H9 (cell line): Measurements from ENCODE around the gene ELMO2. TPM values are rescaled to one million over a fixed set of nuclear protein-coding genes. Genes with fewer than 3 reads are reported as not detected.

Experiments used
- DNase-seq: peaks from one replicate; pipeline ENCODE4 v3.0.0-alpha.2; 2017
- H2AFZ ChIP-seq: one replicate; pipeline ENCODE4 v1.6.1; 2013; ENCODE audit warnings: mild to moderate bottlenecking, low read length, control low read depth, moderate library complexity
- H2AK5ac ChIP-seq: 2 replicates; pipeline ENCODE4 v1.6.1; 2013; ENCODE audit warnings: low read length, control low read depth, mixed read lengths; ENCODE audit not compliant: insufficient read length
- H2BK120ac ChIP-seq: one replicate; pipeline ENCODE4 v1.6.1; 2013; ENCODE audit warnings: low read depth, mild to moderate bottlenecking, low read length, control low read depth, inconsistent platforms; ENCODE audit not compliant: poor library complexity, severe bottlenecking
- H2BK12ac ChIP-seq: 2 replicates; pipeline ENCODE4 v1.6.1; 2013; ENCODE audit warnings: low read length, control low read depth, mixed read lengths, low read depth; ENCODE audit not compliant: insufficient read length
- H2BK15ac ChIP-seq: 2 replicates; pipeline ENCODE4 v1.6.1; 2013; ENCODE audit warnings: low read depth, low read length, control low read depth
- H2BK20ac ChIP-seq: one replicate; pipeline ENCODE4 v1.6.1; 2013; ENCODE audit warnings: low read depth, mild to moderate bottlenecking, low read length, control low read depth, inconsistent platforms; ENCODE audit not compliant: poor library complexity, severe bottlenecking
- H2BK5ac ChIP-seq: 2 replicates; pipeline ENCODE4 v1.6.1; 2013; ENCODE audit warnings: low read length, control low read depth, mixed read lengths; ENCODE audit not compliant: insufficient read length
- H3K14ac ChIP-seq: 2 replicates; pipeline ENCODE4 v1.6.1; 2013; ENCODE audit warnings: low read length, control low read depth; ENCODE audit not compliant: insufficient read depth
- H3K18ac ChIP-seq: 2 replicates; pipeline ENCODE4 v1.6.1; 2013; ENCODE audit warnings: low read depth, mild to moderate bottlenecking, mixed read lengths, low read length, control low read depth; ENCODE audit not compliant: insufficient read length
- H3K23ac ChIP-seq: 2 replicates; pipeline ENCODE4 v1.6.1; 2013; ENCODE audit warnings: low read length, control low read depth, mixed read lengths, low read depth; ENCODE audit not compliant: insufficient read length
- H3K23me2 ChIP-seq: 2 replicates; pipeline ENCODE4 v1.6.1; 2013; ENCODE audit warnings: low read depth, mild to moderate bottlenecking, mixed read lengths, low read length, control low read depth; ENCODE audit not compliant: insufficient read length, poor library complexity, severe bottlenecking
- H3K27ac ChIP-seq: 2 replicates; pipeline ENCODE4 v1.5.1; 2013; ENCODE audit warnings: low read length, control low read depth, mixed read lengths, low read depth; ENCODE audit not compliant: insufficient read length
- H3K27me3 ChIP-seq: 2 replicates; pipeline ENCODE4 v1.6.1; 2013; ENCODE audit warnings: low read length, control low read depth, inconsistent platforms; ENCODE audit not compliant: insufficient read depth
- H3K4ac ChIP-seq: 2 replicates; pipeline ENCODE4 v1.6.1; 2013; ENCODE audit warnings: low read depth, mild to moderate bottlenecking, control low read depth, inconsistent platforms, low read length, moderate library complexity
- H3K4me1 ChIP-seq: 2 replicates; pipeline ENCODE4 v1.6.1; 2013; ENCODE audit warnings: low read length, control low read depth, inconsistent platforms; ENCODE audit not compliant: insufficient read depth
- H3K4me2 ChIP-seq: 2 replicates; pipeline ENCODE4 v1.6.1; 2013; ENCODE audit warnings: low read length, control low read depth, mixed read lengths; ENCODE audit not compliant: insufficient read length, insufficient read depth
- H3K56ac ChIP-seq: 2 replicates; pipeline ENCODE4 v1.6.1; 2013; ENCODE audit warnings: low read depth, mild to moderate bottlenecking, mixed read lengths, low read length, control low read depth; ENCODE audit not compliant: insufficient read length
- H3K79me1 ChIP-seq: 2 replicates; pipeline ENCODE4 v1.6.1; 2013; ENCODE audit warnings: low read depth, mild to moderate bottlenecking, moderate library complexity, low read length, control low read depth, inconsistent platforms; ENCODE audit not compliant: insufficient read depth, poor library complexity, severe bottlenecking
- H3K79me2 ChIP-seq: 2 replicates; pipeline ENCODE4 v1.6.1; 2013; ENCODE audit warnings: low read length, control low read depth, inconsistent platforms; ENCODE audit not compliant: insufficient read depth
- H3K9ac ChIP-seq: 2 replicates; pipeline ENCODE4 v1.6.1; 2013; ENCODE audit warnings: low read length, control low read depth, mixed read lengths; ENCODE audit not compliant: insufficient read length; ENCODE audit errors: extremely low read depth
- H3K9me3 ChIP-seq: one replicate; pipeline ENCODE4 v1.6.1; 2013; ENCODE audit warnings: low read depth, low read length, inconsistent platforms; ENCODE audit not compliant: control insufficient read depth
- H3T11ph ChIP-seq: one replicate; pipeline ENCODE4 v1.6.1; 2013; ENCODE audit warnings: mild to moderate bottlenecking, low read length, control low read depth, inconsistent platforms
- H4K20me1 ChIP-seq: one replicate; pipeline ENCODE4 v1.6.1; 2013; ENCODE audit not compliant: control insufficient read depth, insufficient read length, insufficient read depth
- H4K5ac ChIP-seq: 2 replicates; pipeline ENCODE4 v1.6.1; 2013; ENCODE audit warnings: low read depth, mild to moderate bottlenecking, mixed read lengths, low read length, control low read depth; ENCODE audit not compliant: insufficient read length
- H4K8ac ChIP-seq: replicated peaks from 2 replicates; pipeline ENCODE4 v1.6.1; 2013; ENCODE audit warnings: low read length, control low read depth, mixed read lengths, low read depth; ENCODE audit not compliant: insufficient read length
- H4K91ac ChIP-seq: 2 replicates; pipeline ENCODE4 v1.6.1; 2013; ENCODE audit warnings: low read depth, mild to moderate bottlenecking, moderate library complexity, mixed read lengths, low read length, control low read depth; ENCODE audit not compliant: insufficient read length
- H3K27ac Mint-ChIP-seq, 3 experiments: 2 replicates in 2 of 3; 3 replicates in 1 of 3; pipeline ENCODE4 v1.8.0; 2020 to 2021; ENCODE audit warnings: mixed read lengths in 3 of 3, mild to moderate bottlenecking in 1 of 3, moderate library complexity in 1 of 3
- H3K27me3 Mint-ChIP-seq: 2 replicates; pipeline ENCODE4 v1.8.0; 2021; ENCODE audit warnings: low read depth, mild to moderate bottlenecking, moderate library complexity, mixed read lengths
- H3K36me3 Mint-ChIP-seq, 3 experiments: 2 replicates in 2 of 3; 3 replicates in 1 of 3; pipeline ENCODE4 v1.8.0; 2020 to 2021; ENCODE audit warnings: low read depth in 3 of 3, mixed read lengths in 3 of 3; ENCODE audit not compliant: insufficient read depth in 1 of 3
- H3K4me1 Mint-ChIP-seq, 2 experiments: 2 replicates each; pipeline ENCODE4 v1.8.0; 2020; ENCODE audit warnings: mixed read lengths in 2 of 2
- H3K4me3 Mint-ChIP-seq, 2 experiments: 2 replicates in 1 of 2; 3 replicates in 1 of 2; pipeline ENCODE4 v1.8.0; 2020 to 2021; ENCODE audit warnings: mild to moderate bottlenecking in 2 of 2, mixed read lengths in 2 of 2, moderate library complexity in 1 of 2
- H3K9me3 Mint-ChIP-seq, 2 experiments: 2 replicates in 1 of 2; 3 replicates in 1 of 2; pipeline ENCODE4 v1.8.0; 2020; ENCODE audit warnings: mild to moderate bottlenecking in 2 of 2, mixed read lengths in 2 of 2, moderate library complexity in 1 of 2
- WGBS: extraction: QIAGEN DNeasy Blood & Tissue Kit; methylation state at CpG from one replicate; pipeline ENCODE4 v1.1.7; 2013; ENCODE audit warnings: missing lambda C conversion rate, low lambda C conversion rate, mixed read lengths; ENCODE audit not compliant: insufficient read length; ENCODE audit errors: extremely low coverage; 5-methylcytosine and 5-hydroxymethylcytosine counted together
- total RNA-seq: library from RNA; stranded (reverse); gene quantifications from 2 replicates; pipeline ENCODE4 v1.2.1, GENCODE V29; 2021
- TF ChIP-seq, protein P1 (sequence below): fragments of 200-600 bp; sonication (generic); conservative IDR thresholded peaks from 3 replicates; pipeline ENCODE4 v1.8.0; 2021; ENCODE audit warnings: antibody characterized with exemption, mild to moderate bottlenecking

Gene ELMO2
- total RNA-seq, 1 experiment from 2014 or later, result 32.5 TPM

DNA sequence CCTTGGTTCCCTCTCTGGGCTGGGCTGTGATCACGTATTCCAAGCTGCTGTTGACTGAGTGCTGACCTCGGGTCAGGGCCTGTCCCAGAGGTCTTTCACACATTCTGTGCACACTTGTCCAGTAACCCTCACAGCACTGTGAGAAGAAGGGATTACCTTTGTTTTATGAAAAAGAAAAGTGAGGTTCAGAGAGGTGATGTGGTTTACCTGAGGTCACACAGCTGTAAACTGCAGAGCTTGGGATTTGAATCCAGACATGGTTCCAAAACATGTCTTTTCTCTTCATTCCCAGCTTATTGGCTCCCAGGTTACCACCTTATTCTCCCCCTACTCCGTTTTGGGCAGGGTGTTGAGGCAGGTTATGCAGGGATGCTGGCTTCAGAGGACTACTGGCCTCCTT, 69.7 kb downstream of the ELMO2 start:
- Histone ChIP-seq H3K4ac (no peak overlapping the region), H4K8ac (no peak overlapping the region), H3K4me1 (no peaks in the 10 kb centered on the region), H2BK120ac (no peak overlapping the region), H3K79me1 (no peaks in the 10 kb centered on the region), H3K23ac (no peak overlapping the region), H3K23me2 (no peaks in the 10 kb centered on the region), H2BK5ac (no peak overlapping the region), H4K20me1 (no peaks in the 10 kb centered on the region), H3K56ac (no peak overlapping the region), H2BK12ac (no peak overlapping the region), H2BK20ac (no peak overlapping the region), H3K18ac (no peak overlapping the region), H3K4me2 (no peak overlapping the region), H3K14ac (no peak overlapping the region), H2AK5ac (no peak overlapping the region), H4K5ac (no peak overlapping the region), H3K27me3 (no peaks in the 10 kb centered on the region; the same call in 1 of the 2 replicates), H3T11ph (no peak overlapping the region), H3K79me2 (no peaks in the 10 kb centered on the region), H3K27ac (no peak overlapping the region), H4K91ac (no peak overlapping the region), H2BK15ac (no peak overlapping the region), H3K9ac (no peak overlapping the region), H3K9me3 (no peaks in the 10 kb centered on the region), H2AFZ (no peak overlapping the region)
- TF ChIP-seq, protein P1, sequence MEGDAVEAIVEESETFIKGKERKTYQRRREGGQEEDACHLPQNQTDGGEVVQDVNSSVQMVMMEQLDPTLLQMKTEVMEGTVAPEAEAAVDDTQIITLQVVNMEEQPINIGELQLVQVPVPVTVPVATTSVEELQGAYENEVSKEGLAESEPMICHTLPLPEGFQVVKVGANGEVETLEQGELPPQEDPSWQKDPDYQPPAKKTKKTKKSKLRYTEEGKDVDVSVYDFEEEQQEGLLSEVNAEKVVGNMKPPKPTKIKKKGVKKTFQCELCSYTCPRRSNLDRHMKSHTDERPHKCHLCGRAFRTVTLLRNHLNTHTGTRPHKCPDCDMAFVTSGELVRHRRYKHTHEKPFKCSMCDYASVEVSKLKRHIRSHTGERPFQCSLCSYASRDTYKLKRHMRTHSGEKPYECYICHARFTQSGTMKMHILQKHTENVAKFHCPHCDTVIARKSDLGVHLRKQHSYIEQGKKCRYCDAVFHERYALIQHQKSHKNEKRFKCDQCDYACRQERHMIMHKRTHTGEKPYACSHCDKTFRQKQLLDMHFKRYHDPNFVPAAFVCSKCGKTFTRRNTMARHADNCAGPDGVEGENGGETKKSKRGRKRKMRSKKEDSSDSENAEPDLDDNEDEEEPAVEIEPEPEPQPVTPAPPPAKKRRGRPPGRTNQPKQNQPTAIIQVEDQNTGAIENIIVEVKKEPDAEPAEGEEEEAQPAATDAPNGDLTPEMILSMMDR, result no peak
- H3K27me3 Mint-ChIP-seq, result peaks cover 41% of the 10 kb centered on the region
- H3K4me1 Mint-ChIP-seq, result peaks cover 7 to 36% of the 10 kb centered on the region in 2 experiments
- no peak for DNase-seq
- no peak overlapping the region; a peak in 1 of 7 replicates for H3K27ac Mint-ChIP-seq
- H3K9me3 Mint-ChIP-seq, result no peaks in the 10 kb centered on the region
- no peaks in the 10 kb centered on the region for H3K36me3 Mint-ChIP-seq
- H3K4me3 Mint-ChIP-seq, result no peak overlapping the region
- WGBS, result no CpG with 5 or more reads among the region's 3 CpGs
